K562 (cell line): ENCODE measurements around the gene PTPN7. TPM values are rescaled to one million over a fixed set of nuclear protein-coding genes. Genes with fewer than 3 reads are reported as not detected.
A peak's percentile ranks its signal among the peaks of the same experiment; 100 is the strongest.

Source experiments
- ATAC-seq: fragments of 200-7000 bp; cut with Tn5 transposase; 3 replicates; pipeline ENCODE4 v1.9.1; 2020; ENCODE audit warnings: moderate library complexity
- BruUV-seq: library from RNA; stranded (reverse); fragments of 400-500 nt; replicated peaks from 2 replicates; lab custom pipeline; 2021; lab: Mats Ljungman, UMichigan
- CTCF ChIA-PET: fragments of 300-600 bp; formaldehyde crosslinking; extraction: SDS; loops from one replicate; lab custom pipeline; 2021; ENCODE audit warnings: low intra/inter-chr PET ratio; lab: Yijun Ruan, JAX
- POLR2A ChIA-PET: fragments of 300-600, 350-650 bp; sonication (Branson Sonifier 250); formaldehyde crosslinking; extraction: SDS; loops from one replicate; lab custom pipeline; 2021; ENCODE audit warnings: antibody characterized with exemption, inconsistent platforms; lab: Yijun Ruan, JAX
- DNase-seq, 4 experiments: peaks; one replicate each; pipeline versions ENCODE4 v3.0.0 to v3.0.0-alpha.2; 2011 to 2018; ENCODE audit warnings: low spot score in 3 of 4, mixed read lengths in 3 of 4; ENCODE audit errors: extremely low read depth in 1 of 4
- FAIRE-seq: peaks from 2 replicates; lab custom pipeline; 2011; peaks lifted over from hg19 to GRCh38; lab: Jason Lieb, UNC
- H2AFZ ChIP-seq: 2 replicates; pipeline ENCODE4 v1.6.0; 2011; ENCODE audit warnings: low read depth, low read length, control low read depth, inconsistent platforms
- H3K27ac ChIP-seq: fragments of 200-600 bp; 3 replicates; pipeline ENCODE4 v1.8.0; 2011; ENCODE audit warnings: low read depth, mild to moderate bottlenecking, control low read depth, inconsistent platforms, low read length, moderate library complexity, mixed read lengths; ENCODE audit errors: extremely low read depth
- H3K27me3 ChIP-seq, 2 experiments: fragments of 300-600 bp in 1 of 2; 2 replicates in 1 of 2; 3 replicates in 1 of 2; pipeline versions ENCODE4 v1.6.0 to v1.8.0; 2011; ENCODE audit warnings: inconsistent platforms in 2 of 2, low read length in 2 of 2, mild to moderate bottlenecking in 1 of 2, mixed read lengths in 1 of 2, moderate library complexity in 1 of 2; ENCODE audit not compliant: control insufficient read depth in 2 of 2, insufficient read depth in 2 of 2
- H3K36me3 ChIP-seq: fragments of 300-600 bp; 3 replicates; pipeline ENCODE4 v1.8.0; 2011; ENCODE audit warnings: mild to moderate bottlenecking, low read length, inconsistent platforms; ENCODE audit not compliant: control insufficient read depth, insufficient read depth
- H3K4me1 ChIP-seq, 2 experiments: fragments of 200-600 bp in 1 of 2; replicated peaks in 1 of 2; 2 replicates in 1 of 2; 3 replicates in 1 of 2; pipeline versions ENCODE4 v1.5.1 to v1.8.0; 2011; ENCODE audit warnings: inconsistent platforms in 2 of 2, low read length in 2 of 2, mild to moderate bottlenecking in 1 of 2, mixed read lengths in 1 of 2, moderate library complexity in 1 of 2; ENCODE audit not compliant: control insufficient read depth in 2 of 2, insufficient read depth in 2 of 2
- H3K4me2 ChIP-seq: 2 replicates; pipeline ENCODE4 v1.6.1; 2011; ENCODE audit warnings: low read length, control low read depth, inconsistent platforms, mixed read lengths; ENCODE audit not compliant: insufficient read depth
- H3K4me3 ChIP-seq: fragments of 200-600 bp; sonication (generic), shearing (Covaris generic); 2 replicates; pipeline ENCODE4 v1.5.1; 2016; ENCODE audit warnings: control low read depth, inconsistent platforms
- H3K79me2 ChIP-seq: fragments of 200-600 bp; 3 replicates; pipeline ENCODE4 v1.8.0; 2011; ENCODE audit warnings: low read length, inconsistent platforms; ENCODE audit not compliant: control insufficient read depth, insufficient read depth
- H3K9ac ChIP-seq, 2 experiments: 2 replicates each; pipeline versions ENCODE4 v1.6.0 to v1.6.1; 2011; ENCODE audit warnings: low read depth in 2 of 2, low read length in 2 of 2, control low read depth in 1 of 2, inconsistent platforms in 1 of 2, mild to moderate bottlenecking in 1 of 2, mixed read lengths in 1 of 2; ENCODE audit not compliant: insufficient read depth in 1 of 2
- H3K9me1 ChIP-seq: one replicate; pipeline ENCODE4 v1.6.0; 2011; ENCODE audit warnings: inconsistent platforms, mild to moderate bottlenecking, low read length, moderate library complexity; ENCODE audit not compliant: control insufficient read depth, insufficient read depth
- H3K9me3 ChIP-seq: replicated peaks from 2 replicates; pipeline ENCODE4 v1.5.1; 2011; ENCODE audit warnings: low read depth, low read length, inconsistent platforms; ENCODE audit not compliant: control insufficient read depth, insufficient read depth
- H4K20me1 ChIP-seq: replicated peaks from 2 replicates; pipeline ENCODE4 v1.6.1; 2011; ENCODE audit warnings: low read length, inconsistent platforms, mixed read lengths; ENCODE audit not compliant: control insufficient read depth, insufficient read depth
- BRD4 ChIP-seq: fragments of 200-600 bp; sonication (generic); IDR thresholded peaks from 2 replicates; pipeline ENCODE4 v1.6.1; 2017; ENCODE audit warnings: inconsistent platforms
- HMBOX1 ChIP-seq: sonication (generic); IDR thresholded peaks from 2 replicates; pipeline ENCODE4 v1.6.1; 2016
- POLR2AphosphoS5 ChIP-seq: IDR thresholded peaks from 2 replicates; pipeline ENCODE4 v1.6.1; 2011; ENCODE audit warnings: mild to moderate bottlenecking, low read depth, low read length, moderate library complexity; ENCODE audit not compliant: control insufficient read depth, insufficient read depth
- POLR2G ChIP-seq: fragments of 200-400 bp; formaldehyde crosslinking; IDR thresholded peaks from 2 replicates; pipeline ENCODE4 v1.6.1; 2017; ENCODE audit warnings: low read depth, mild to moderate bottlenecking, antibody characterized with exemption, low read length, moderate library complexity
- RBFOX2 ChIP-seq: fragments of 200-400 bp; formaldehyde crosslinking; IDR thresholded peaks from 2 replicates; pipeline ENCODE4 v1.6.1; 2017; ENCODE audit warnings: low read depth, mild to moderate bottlenecking, low read length, moderate library complexity
- SPI1 ChIP-seq: IDR thresholded peaks from 2 replicates; pipeline ENCODE4 v1.6.1; 2011; ENCODE audit warnings: low read depth, low read length, control low read depth, borderline replicate concordance
- TFAP4 ChIP-seq: sonication (generic); formaldehyde crosslinking; IDR thresholded peaks from 2 replicates; pipeline ENCODE4 v1.8.0; 2022; ENCODE audit warnings: missing genetic modification reagents, mild to moderate bottlenecking, moderate library complexity, borderline replicate concordance
- ZBTB7A ChIP-seq: IDR thresholded peaks from 2 replicates; pipeline ENCODE4 v1.6.1; 2011; ENCODE audit warnings: low read depth, mild to moderate bottlenecking, low read length, moderate library complexity, borderline replicate concordance; ENCODE audit not compliant: control insufficient read depth
- whole genome bisulfite sequencing: fragments of 100-300 bp; shearing (Covaris generic); methylation state at CpG from one replicate; pipeline ENCODE4 v1.1.6; 2016; ENCODE audit warnings: low coverage, mixed read lengths; ENCODE audit not compliant: insufficient coverage; ENCODE audit errors: missing lambda C conversion rate; 5-methylcytosine and 5-hydroxymethylcytosine counted together
- in situ Hi-C: fragments of 300-500 bp; cut with MboI; formaldehyde crosslinking; loops from 4 replicates; pipeline ENCODE4 v1.15.0; 2018; ENCODE audit warnings: inconsistent platforms, mixed read lengths
- intact Hi-C: fragments of 100-400 bp; cut with micrococcal nuclease; formaldehyde crosslinking; loops from 2 replicates; pipeline ENCODE4 v1.14.2; 2022
- polyA plus RNA-seq, 8 experiments: library from polyadenylated mRNA; depleted of rRNA in 4 of 8; stranded (reverse) in 5 of 8; unstranded in 3 of 8; fragments of >200 nt; fragmentation: Nextera tagmentation in 2 of 8; fragmentation: Illumina TruSeq in 1 of 8; extraction: Ambion mirVana in 2 of 8; extraction: Trizol in 1 of 8; gene quantifications; 2 replicates each; pipeline versions ENCODE4 v1.2.1 to v1.2.3, GENCODE V29; 2011 to 2014; ENCODE audit warnings: inconsistent platforms in 1 of 8, missing spikeins in 1 of 8
- total RNA-seq, 7 experiments: library from RNA; depleted of rRNA in 6 of 7; stranded (reverse); fragments of >200 nt in 6 of 7; fragmentation: Illumina TruSeq in 2 of 7; extraction: Trizol in 2 of 7; gene quantifications; 2 replicates each; pipeline versions ENCODE4 v1.2.1 to v1.2.3, GENCODE V29; 2011 to 2021; ENCODE audit warnings: low replicate concordance in 1 of 7

PTPN7 gene
- total and polyA plus RNA-seq, 9 of the 15 experiments (the other 6 are each of a cell fraction or from before 2014, with no cell fraction given), result 18.7 to 144 (median 120) TPM

- 92% methylated on average over 10 of the region's 10 CpGs for WGBS
- no peak for ATAC-seq
- CTCF ChIA-PET, result no interaction called here
Measured at GRCh38 chr1:202152399-202152798, 8.0 kb downstream of the PTPN7 start.

More at GRCh38 chr1:202152399-202152798, 8.0 kb downstream of the PTPN7 start:
- H3K4me1 ChIP-seq, result peaks cover 22 to 37% of the 10 kb centered on the region in 2 experiments
- DNase-seq (peak in 1 of 4 experiments; percentile 23), FAIRE-seq (no peak)
- no peak overlapping the region for H3K27ac ChIP-seq
- H3K79me2 ChIP-seq, result peaks cover 32% of the 10 kb centered on the region
- H3K4me2 ChIP-seq, result no peak overlapping the region
- intact Hi-C loops (loop anchor here (10.0 kb wide), 1 partner anchor 652 kb away; the partner anchor contains the start of gene KDM5B), in situ Hi-C loops (no loop called here)
- no peaks in the 10 kb centered on the region for H3K9me3 ChIP-seq
- TF ChIP-seq ZBTB7A (0 out of 2 replicates have a peak, but pooled peaks have one; percentile 36), BRD4 (no peak), POLR2G (0 out of 2 replicates have a peak, but pooled peaks have one; percentile 50), HMBOX1 (no peak), POLR2AphosphoS5 (peak; percentile 36; the same call in 1 of the 2 replicates), SPI1 (0 out of 2 replicates have a peak, but pooled peaks have one; percentile 2), TFAP4 (CRISPR knock-in tag) (peak; percentile 57), RBFOX2 (peak; percentile 45; the same call in 1 of the 2 replicates)
- no peaks in the 10 kb centered on the region for H3K9me1 ChIP-seq
- no peaks in the 10 kb centered on the region for H3K27me3 ChIP-seq
- H2AFZ ChIP-seq, result no peak overlapping the region
- peaks cover 97% of the 10 kb centered on the region for H3K36me3 ChIP-seq
- H3K4me3 ChIP-seq, result no peak overlapping the region
- POLR2A ChIA-PET, result interaction anchor here (0.6 to 1.1 kb wide), 5 partner anchors 8 to 241 kb away, joined by 3 to 4 read pairs (median 3); partner anchors contain the start of genes ARL8A and TIMM17A
- H4K20me1 ChIP-seq, result peaks cover 2% of the 10 kb centered on the region; the same call in 1 of the 2 replicates
- peak overlapping the region in 1 of 2 experiments; percentile 53; a peak in 1 of 4 replicates for H3K9ac ChIP-seq
- no TSS peak for BruUV-seq
